Measurements from ENCODE around the gene RNF135. TPM values are rescaled to one million over a fixed set of nuclear protein-coding genes. Genes with fewer than 3 reads are reported as not detected.

Gene RNF135
- total RNA-seq, 1 experiment from 2014 or later: 8.0 TPM

- WGBS (ENCODE audit: extremely low coverage, insufficient read length, low lambda C conversion rate): no CpG with 5 or more reads among the region's 8 CpGs
These were observed 14.0 kb upstream of the RNF135 start for GRCh38 chr17:30956764-30957374.

More at GRCh38 chr17:30956764-30957374, 14.0 kb upstream of the RNF135 start:
- TF ChIP-seq CTCF (conservative IDR thresholded peaks at IDR 0.05): no peak
- peak; percentile 55 for DNase-seq
- no peak overlapping the region for H3K14ac ChIP-seq (ENCODE audit: insufficient read depth, low read length)
- H3T11ph ChIP-seq (ENCODE audit: low read length): no peak overlapping the region
- H2AK5ac ChIP-seq (ENCODE audit: insufficient read length, low read length): no peak overlapping the region
- H2BK15ac ChIP-seq (ENCODE audit: low read depth, low read length): no peak overlapping the region
- no peaks in the 10 kb centered on the region for H3K27me3 ChIP-seq (ENCODE audit: insufficient read depth, low read length)
- H3K79me2 ChIP-seq (ENCODE audit: insufficient read depth, low read length): no peaks in the 10 kb centered on the region
- no peak overlapping the region for H2BK20ac ChIP-seq (ENCODE audit: low read depth, low read length, poor library complexity, severe bottlenecking)
- H3K4me1 ChIP-seq (ENCODE audit: insufficient read depth, low read length): no peaks in the 10 kb centered on the region
- no peak overlapping the region for H3K56ac ChIP-seq (ENCODE audit: insufficient read length, low read depth, low read length)
- H3K4ac ChIP-seq (ENCODE audit: low read depth, low read length): no peak overlapping the region
- H3K27me3 Mint-ChIP-seq (ENCODE audit: low read depth): peaks cover 5% of the 10 kb centered on the region
- H3K9ac ChIP-seq (ENCODE audit: extremely low read depth, insufficient read length, low read length): no peak overlapping the region
- no peak overlapping the region for H3K4me2 ChIP-seq (ENCODE audit: insufficient read depth, insufficient read length, low read length)
- H3K18ac ChIP-seq (ENCODE audit: insufficient read length, low read depth, low read length): no peak overlapping the region
- H4K20me1 ChIP-seq (ENCODE audit: control insufficient read depth, insufficient read depth, insufficient read length): no peaks in the 10 kb centered on the region
- H3K27ac ChIP-seq (ENCODE audit: insufficient read length, low read depth, low read length): no peak overlapping the region
- H3K4me1 Mint-ChIP-seq: peaks cover 10% of the 10 kb centered on the region in 2 experiments
- no peaks in the 10 kb centered on the region for H3K36me3 Mint-ChIP-seq (ENCODE audit: insufficient read depth in 1 of 3, low read depth in 3 of 3)
- peak overlapping the region; percentile 39 for H2BK12ac ChIP-seq (ENCODE audit: insufficient read length, low read depth, low read length)
- H3K23ac ChIP-seq (ENCODE audit: insufficient read length, low read depth, low read length): no peak overlapping the region
- no peak overlapping the region for H2BK5ac ChIP-seq (ENCODE audit: insufficient read length, low read length)
- peak overlapping the region; percentile 41 for H2AFZ ChIP-seq (ENCODE audit: low read length)
- H4K5ac ChIP-seq (ENCODE audit: insufficient read length, low read depth, low read length): no peak overlapping the region
- H4K91ac ChIP-seq (ENCODE audit: insufficient read length, low read depth, low read length): no peak overlapping the region
- H3K4me3 Mint-ChIP-seq: no peak overlapping the region
- no peaks in the 10 kb centered on the region for H3K9me3 Mint-ChIP-seq
- H3K9me3 ChIP-seq (ENCODE audit: control insufficient read depth, low read depth, low read length): no peaks in the 10 kb centered on the region
- no peaks in the 10 kb centered on the region for H3K79me1 ChIP-seq (ENCODE audit: insufficient read depth, low read depth, low read length, poor library complexity, severe bottlenecking)
- H4K8ac ChIP-seq (replicated peaks; ENCODE audit: insufficient read length, low read depth, low read length): no peak overlapping the region
- no peaks in the 10 kb centered on the region for H3K23me2 ChIP-seq (ENCODE audit: insufficient read length, low read depth, low read length, poor library complexity, severe bottlenecking)
- no peak overlapping the region for H2BK120ac ChIP-seq (ENCODE audit: low read depth, low read length, poor library complexity, severe bottlenecking)
- peak overlapping the region; percentile 53 to 64 (median 57); a peak in 3 of 7 replicates for H3K27ac Mint-ChIP-seq
